Psoas muscle (tissue), 8 donors: Measurements from ENCODE around the gene SLC29A1. TPM values are rescaled to one million over a fixed set of nuclear protein-coding genes. Genes with fewer than 3 reads are reported as not detected.

ENCODE experiments used
- ATAC-seq, 4 donors: fragments of 200-7000 bp; cut with Tn5 transposase; one replicate each; pipeline ENCODE4 v1.9.1; 2020; ENCODE audit warnings: moderate library complexity in 3 of 4, mild to moderate bottlenecking in 2 of 4
- DNase-seq, 2 donors: peaks; one replicate each; pipeline ENCODE4 v3.0.0-alpha.2; 2020
- H3K27ac ChIP-seq: fragments of 200-600 bp; one replicate; pipeline ENCODE4 v1.8.0; 2022
- H3K27me3 ChIP-seq, 3 donors: fragments of 200-600 bp in 1 of 3; one replicate each; pipeline versions ENCODE4 v1.6.1 to v1.8.0; 2013 to 2022; ENCODE audit warnings: low read length in 2 of 3, mild to moderate bottlenecking in 2 of 3, moderate library complexity in 1 of 3; ENCODE audit not compliant: insufficient read depth in 3 of 3
- H3K36me3 ChIP-seq, 2 donors: fragments of 200-600 bp in 1 of 2; one replicate each; pipeline versions ENCODE4 v1.6.1 to v1.8.0; 2013 to 2022; ENCODE audit warnings: low read depth in 1 of 2, mild to moderate bottlenecking in 1 of 2, moderate library complexity in 1 of 2; ENCODE audit not compliant: insufficient read depth in 1 of 2
- H3K4me1 ChIP-seq: fragments of 200-600 bp; one replicate; pipeline ENCODE4 v1.8.0; 2022
- H3K4me3 ChIP-seq: fragments of 200-600 bp; one replicate; pipeline ENCODE4 v1.8.0; 2022; ENCODE audit warnings: mild to moderate bottlenecking
- H3K9me3 ChIP-seq: fragments of 200-600 bp; one replicate; pipeline ENCODE4 v1.8.0; 2022
- WGBS, 3 donors: extraction: QIAGEN DNeasy Blood & Tissue Kit; methylation state at CpG; one replicate each; pipeline versions ENCODE4 v1.1.6 to v1.1.7; 2013; 5-methylcytosine and 5-hydroxymethylcytosine counted together
- intact Hi-C, 2 donors: fragments of 100-400 bp; cut with DNase I; formaldehyde crosslinking; loops; one replicate each; pipeline versions ENCODE4 v1.11.0 to v1.14.2; 2022
- polyA plus RNA-seq, 3 donors: library from polyadenylated mRNA; stranded (reverse); fragments of 200-250 nt; gene quantifications; one replicate each; pipeline ENCODE4 v1.2.3, GENCODE V29; 2013
- total RNA-seq, 4 donors: library from RNA; stranded (reverse); fragmentation: NEBNext Ultra II Directional in 2 of 4; extraction: Animal tissue kit (Norgen Biotek cat#: 25700) in 2 of 4; gene quantifications; one replicate each; pipeline versions ENCODE4 v1.2.1 to v1.2.4, GENCODE V29; 2021 to 2023
- TF ChIP-seq, protein P1 (sequence below): fragments of 200-600 bp; IDR thresholded peaks from one replicate; pipeline ENCODE4 v1.8.0; 2022; ENCODE audit warnings: antibody characterized with exemption
- donor health status: healthy with polysubstance abuse.
- donor health status: DM: no; HTN: no; CAD: no; lungs with moderate emphysema.
- donor health status: Bipolar disorder and iron deficiency.
- donor health status: healthy.
- donor health status: DM: yes; HTN: yes; CAD: no.
- donor health status: DM: no; HTN: no; CAD: no.
- donor health status: DM: no; HTN: no; CAD: no.
- donor health status: DM: yes; HTN: yes; CAD: no.

Gene SLC29A1
- total and polyA plus RNA-seq, 7 donors = 29.1 to 80.7 (median 39.7) TPM

DNA sequence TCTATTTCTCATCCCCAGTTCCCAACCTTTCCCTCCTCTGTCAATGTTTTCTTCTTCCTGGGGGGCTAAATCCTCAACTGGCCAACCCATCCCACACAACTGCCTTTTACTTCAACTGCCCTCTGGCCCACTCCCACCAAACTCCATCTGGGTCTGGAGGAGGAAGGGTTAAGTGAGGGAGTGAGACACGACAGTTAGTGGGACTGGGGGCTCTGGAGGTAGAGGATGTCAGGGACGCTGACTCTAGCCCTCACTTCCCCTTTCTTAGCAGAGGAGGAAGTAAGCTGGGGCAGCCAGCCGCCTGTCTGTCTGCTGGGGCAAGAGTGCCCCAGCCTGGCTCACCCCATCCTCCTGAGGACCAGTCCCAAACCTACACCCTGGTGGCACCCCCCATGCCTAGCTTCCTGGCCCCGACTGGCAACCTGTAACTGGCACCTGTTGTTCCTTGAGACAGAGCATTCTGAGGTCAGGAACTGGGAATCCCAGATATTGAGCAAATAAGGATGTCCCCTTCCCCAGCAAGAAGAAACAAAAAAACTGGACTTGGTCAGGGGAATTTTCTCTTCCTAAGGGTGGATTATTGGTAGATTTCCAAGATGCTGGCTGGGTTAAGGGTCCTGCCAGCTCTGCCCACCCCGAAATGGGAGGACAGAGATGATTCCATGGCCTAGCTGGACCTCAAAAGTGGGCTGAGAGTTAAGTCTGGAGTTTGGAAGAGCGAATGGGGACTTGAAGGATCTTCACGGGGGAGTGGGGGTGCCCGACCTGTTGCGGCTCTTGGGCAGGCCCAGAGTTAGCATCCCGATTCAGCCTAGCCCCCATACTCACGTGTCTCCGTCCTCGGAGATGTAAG lies 41.0 kb downstream of the SLC29A1 start:
- peak in 1 of 2 donors; percentile 72 for DNase-seq
- H3K9me3 ChIP-seq = no peaks in the 10 kb centered on the region
- H3K27me3 ChIP-seq = peaks cover 0 to 7% (median 4%) of the 10 kb centered on the region in 3 donors
- WGBS, 3 donors = 8 to 13% (median 8%) methylated on average over 13 of the region's 13 CpGs
- peak overlapping the region; percentile 73 for H3K4me3 ChIP-seq
- H3K27ac ChIP-seq = peak overlapping the region; percentile 73
- TF ChIP-seq, protein P1, sequence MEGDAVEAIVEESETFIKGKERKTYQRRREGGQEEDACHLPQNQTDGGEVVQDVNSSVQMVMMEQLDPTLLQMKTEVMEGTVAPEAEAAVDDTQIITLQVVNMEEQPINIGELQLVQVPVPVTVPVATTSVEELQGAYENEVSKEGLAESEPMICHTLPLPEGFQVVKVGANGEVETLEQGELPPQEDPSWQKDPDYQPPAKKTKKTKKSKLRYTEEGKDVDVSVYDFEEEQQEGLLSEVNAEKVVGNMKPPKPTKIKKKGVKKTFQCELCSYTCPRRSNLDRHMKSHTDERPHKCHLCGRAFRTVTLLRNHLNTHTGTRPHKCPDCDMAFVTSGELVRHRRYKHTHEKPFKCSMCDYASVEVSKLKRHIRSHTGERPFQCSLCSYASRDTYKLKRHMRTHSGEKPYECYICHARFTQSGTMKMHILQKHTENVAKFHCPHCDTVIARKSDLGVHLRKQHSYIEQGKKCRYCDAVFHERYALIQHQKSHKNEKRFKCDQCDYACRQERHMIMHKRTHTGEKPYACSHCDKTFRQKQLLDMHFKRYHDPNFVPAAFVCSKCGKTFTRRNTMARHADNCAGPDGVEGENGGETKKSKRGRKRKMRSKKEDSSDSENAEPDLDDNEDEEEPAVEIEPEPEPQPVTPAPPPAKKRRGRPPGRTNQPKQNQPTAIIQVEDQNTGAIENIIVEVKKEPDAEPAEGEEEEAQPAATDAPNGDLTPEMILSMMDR = no peak
- H3K4me1 ChIP-seq = peaks cover 15% of the 10 kb centered on the region
- peaks cover 2 to 16% of the 10 kb centered on the region in 2 donors for H3K36me3 ChIP-seq
- no peak for ATAC-seq
- intact Hi-C loops = loop anchor here (5.0 kb wide), 2 partner anchors 43 to 73 kb away; no protein-coding TSS in a partner anchor

DNA sequence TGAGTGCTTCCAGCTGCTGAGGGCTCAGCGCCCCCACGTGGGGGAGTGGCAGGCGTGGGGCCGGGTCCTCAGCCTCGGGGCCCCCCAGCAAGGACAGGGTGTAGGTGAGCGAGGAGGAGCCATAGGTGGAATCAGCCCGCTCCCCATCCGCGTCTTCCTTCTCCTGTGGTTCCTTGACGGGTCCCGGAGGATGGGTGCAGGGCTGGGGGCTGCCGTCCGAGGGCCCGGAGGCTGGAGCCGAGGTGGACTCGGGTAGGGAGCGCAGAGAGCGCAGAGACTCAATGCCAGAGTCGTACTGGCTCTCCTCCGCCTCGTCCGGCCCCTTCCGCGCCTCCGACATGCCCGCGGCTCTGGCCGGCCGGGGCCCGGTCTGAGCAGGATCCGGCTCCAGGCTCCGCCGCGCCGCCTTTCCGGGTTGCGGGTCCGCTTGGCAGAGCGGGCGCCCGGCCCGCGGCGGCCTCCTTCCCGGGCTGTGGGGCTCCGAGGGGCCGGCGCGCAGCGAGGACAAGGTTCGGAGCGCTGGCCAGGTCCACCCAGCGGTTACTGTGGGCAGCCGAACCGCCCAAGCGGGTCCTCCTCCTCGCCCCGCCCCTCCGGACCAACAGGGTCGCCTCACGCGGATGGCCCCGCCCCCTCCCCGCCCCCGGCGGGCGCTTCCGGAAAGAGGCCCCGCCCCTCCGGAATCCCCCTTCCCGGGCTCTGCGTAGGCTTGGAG lies 41.8 kb downstream of the SLC29A1 start, which contains the start of gene NFKBIE:
Gene NFKBIE (minus strand): TSS at position 545 of the 715 bp plus-strand sequence. CDS start 205 bp downstream, at position 340.
- intact Hi-C loops = loop anchor here (5.0 kb wide), 2 partner anchors 42 to 72 kb away; no protein-coding TSS in a partner anchor
- TF ChIP-seq, protein P1 = no peak
- peaks cover 15% of the 10 kb centered on the region for H3K4me1 ChIP-seq
- peak; percentile 96 to 97 for DNase-seq
- peaks cover 0 to 8% of the 10 kb centered on the region in 2 donors for H3K36me3 ChIP-seq
- peak within 1 kb of the TSS; percentile 73 for H3K4me3 ChIP-seq
- ATAC-seq = peak; percentile 88 to 94 (median 90)
- H3K27ac ChIP-seq = peak within 1 kb of the TSS; percentile 73
- H3K9me3 ChIP-seq = no peaks in the 10 kb centered on the region
- peaks cover 0 to 11% (median 8%) of the 10 kb centered on the region in 3 donors for H3K27me3 ChIP-seq
- WGBS, 3 donors = 0 to 1% (median 1%) methylated on average over 45 to 72 of the region's 72 CpGs

DNA sequence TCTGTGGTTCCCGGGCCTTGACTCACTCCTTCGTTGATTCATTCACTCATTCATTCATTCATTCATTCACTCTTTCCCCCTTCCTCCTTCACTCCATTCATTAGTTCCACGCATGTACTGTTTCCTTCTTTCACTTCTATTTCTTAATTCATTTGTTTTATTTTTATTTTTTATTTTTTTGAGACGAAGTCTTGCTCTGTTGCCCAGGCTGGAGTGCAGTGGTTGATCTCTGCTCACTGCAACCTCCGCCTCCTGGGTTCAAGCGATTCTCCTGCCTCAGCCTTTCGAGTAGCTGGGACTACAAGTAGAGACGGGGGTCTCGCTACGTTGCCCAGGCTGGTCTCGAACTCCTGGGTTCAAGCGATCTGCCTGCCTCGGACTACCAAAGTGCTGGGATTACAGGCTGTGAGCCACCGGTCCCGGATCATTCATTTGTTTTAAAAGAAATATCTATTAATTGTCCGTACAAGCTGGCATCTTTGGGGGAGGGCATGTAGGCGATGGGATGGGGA lies 42.4 kb downstream of the SLC29A1 start:
- intact Hi-C loops = loop anchor here (5.0 kb wide), 2 partner anchors 42 to 72 kb away; no protein-coding TSS in a partner anchor
- TF ChIP-seq, protein P1 = no peak
- peak in 1 of 2 donors; percentile 36 for DNase-seq
- H3K27me3 ChIP-seq = peaks cover 0 to 14% (median 8%) of the 10 kb centered on the region in 3 donors
- ATAC-seq = no peak
- peak overlapping the region; percentile 73 for H3K4me3 ChIP-seq
- peaks cover 0 to 5% of the 10 kb centered on the region in 2 donors for H3K36me3 ChIP-seq
- H3K4me1 ChIP-seq = peaks cover 15% of the 10 kb centered on the region
- 68 to 70% (median 69%) methylated on average over 17 of the region's 17 CpGs for WGBS, 3 donors
- no peaks in the 10 kb centered on the region for H3K9me3 ChIP-seq
- peak overlapping the region; percentile 73 for H3K27ac ChIP-seq

DNA sequence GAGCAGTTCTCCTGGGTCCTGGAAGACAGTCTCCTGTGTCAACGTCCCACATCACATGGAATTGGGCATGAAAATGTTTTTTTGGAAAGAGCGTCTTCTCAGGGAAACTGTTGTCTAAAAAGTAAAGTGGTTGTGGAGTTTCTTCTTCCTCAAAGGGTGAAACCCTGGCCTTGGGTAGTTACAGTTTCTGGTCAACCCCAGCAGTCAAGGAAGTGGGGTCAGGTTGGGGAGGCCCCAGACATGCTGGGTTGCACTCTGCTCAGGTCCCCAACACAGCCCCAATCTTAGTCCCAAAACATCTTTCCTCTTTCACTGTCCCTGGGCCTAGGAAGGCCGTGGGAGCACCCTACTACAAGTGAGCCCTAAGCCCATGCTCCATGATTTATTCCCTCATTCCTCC lies 43.0 kb downstream of the SLC29A1 start:
- TF ChIP-seq, protein P1 = no peak
- intact Hi-C loops = loop anchor here (5.0 kb wide), 2 partner anchors 41 to 71 kb away; no protein-coding TSS in a partner anchor
- Histone ChIP-seq H3K9me3 (no peaks in the 10 kb centered on the region), H3K4me3 (no peak overlapping the region), H3K36me3 (peaks cover 0 to 4% of the 10 kb centered on the region in 2 donors), H3K27me3 (peaks cover 0 to 14% (median 11%) of the 10 kb centered on the region in 3 donors), H3K27ac (no peak overlapping the region), H3K4me1 (peaks cover 15% of the 10 kb centered on the region)
- ATAC-seq (no peak), DNase-seq (peak in 1 of 2 donors; percentile 13)
- 72 to 84% (median 79%) methylated on average over 3 of the region's 3 CpGs for WGBS, 3 donors
